Ascending aorta (tissue), 2 donors: ENCODE results near the gene VAT1L. TPM values are rescaled to one million over a fixed set of nuclear protein-coding genes. Genes with fewer than 3 reads are reported as not detected.

Source experiments
- DNase-seq, 2 donors: peaks; one replicate each; pipeline ENCODE4 v3.0.0-alpha.2; 2019; ENCODE audit warnings: low spot score in 2 of 2
- H3K27ac ChIP-seq, 2 donors: fragments of 200-600 bp; sonication (generic); one replicate each; pipeline ENCODE4 v1.5.1; 2016 to 2017; ENCODE audit warnings: mild to moderate bottlenecking in 1 of 2
- H3K27me3 ChIP-seq: fragments of 200-600 bp; sonication (generic); one replicate; pipeline ENCODE4 v1.5.1; 2017
- H3K36me3 ChIP-seq, 2 donors: fragments of 200-600 bp; sonication (generic); one replicate each; pipeline ENCODE4 v1.5.1; 2016
- H3K4me1 ChIP-seq, 2 donors: fragments of 200-600 bp; sonication (generic); one replicate each; pipeline ENCODE4 v1.5.1; 2016 to 2017; ENCODE audit warnings: mild to moderate bottlenecking in 1 of 2
- H3K4me3 ChIP-seq, 2 donors: fragments of 200-600 bp; sonication (generic); one replicate each; pipeline ENCODE4 v1.5.1; 2016 to 2017; ENCODE audit warnings: mild to moderate bottlenecking in 1 of 2
- H3K9me3 ChIP-seq, 2 donors: fragments of 200-600 bp; sonication (generic); one replicate each; pipeline ENCODE4 v1.5.1; 2016
- intact Hi-C: fragments of 100-400 bp; cut with DNase I; formaldehyde crosslinking; loops from one replicate; pipeline ENCODE4 v1.15.1; 2023
- total RNA-seq: library from RNA; depleted of rRNA; stranded (reverse); fragments of >200 nt; gene quantifications from one replicate; pipeline ENCODE4 v1.1.0, GENCODE V29; 2016
- TF ChIP-seq, protein P1 (sequence below), 3 experiments: fragments of 200-600 bp in 2 of 3; fragments of 450-650 bp in 1 of 3; sonication (generic) in 2 of 3; IDR thresholded peaks; one replicate each; pipeline ENCODE4 v1.5.1; 2016 to 2019; ENCODE audit warnings: antibody characterized with exemption in 3 of 3, mild to moderate bottlenecking in 1 of 3, moderate library complexity in 1 of 3

Gene VAT1L
- total RNA-seq, 1 donor from 2014 or later: 12.6 TPM

DNA sequence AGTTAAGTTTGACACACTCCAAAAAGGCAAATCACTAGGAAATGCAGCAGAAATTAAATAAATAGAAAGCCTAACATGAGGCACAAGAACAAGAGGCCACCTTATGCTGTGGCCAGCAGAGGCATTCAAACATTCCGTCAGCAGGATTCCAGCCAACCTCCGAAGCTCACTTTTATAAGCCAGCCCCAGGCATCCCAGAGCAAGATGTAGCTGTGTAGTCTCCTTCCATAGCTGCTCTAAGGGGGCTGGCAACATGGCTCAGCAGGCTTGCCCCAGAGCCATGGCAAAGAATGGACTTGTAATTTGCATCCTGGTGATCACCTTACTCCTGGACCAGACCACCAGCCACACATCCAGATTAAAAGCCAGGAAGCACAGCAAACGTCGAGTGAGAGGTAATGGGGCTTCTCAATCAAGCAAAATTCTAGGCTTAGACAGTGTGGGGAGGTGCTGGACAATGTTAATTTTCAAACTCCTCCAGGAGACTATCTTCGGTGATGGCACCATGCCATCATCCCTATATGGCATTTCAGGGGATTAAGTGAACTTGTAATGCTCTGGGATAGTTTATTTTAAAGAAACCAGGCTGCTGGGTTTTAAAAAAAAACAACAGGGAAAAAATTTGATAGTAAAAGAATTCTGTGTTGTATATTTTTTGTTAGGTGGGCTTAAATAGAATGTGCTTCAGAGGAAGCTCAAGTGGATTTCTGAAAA lies 234.1 kb downstream of the VAT1L start, which contains the start of gene CLEC3A:
Gene CLEC3A (plus strand): TSS at position 202 of the 714 bp plus-strand sequence. CDS start 79 bp downstream, at position 281.
- H3K9me3 ChIP-seq: no peaks in the 10 kb centered on the region
- H3K27ac ChIP-seq: no peak within 1 kb of the TSS
- H3K4me1 ChIP-seq: no peaks in the 10 kb centered on the region
- intact Hi-C loops: no loop called here
- no peaks in the 10 kb centered on the region for H3K36me3 ChIP-seq
- TF ChIP-seq, protein P1, sequence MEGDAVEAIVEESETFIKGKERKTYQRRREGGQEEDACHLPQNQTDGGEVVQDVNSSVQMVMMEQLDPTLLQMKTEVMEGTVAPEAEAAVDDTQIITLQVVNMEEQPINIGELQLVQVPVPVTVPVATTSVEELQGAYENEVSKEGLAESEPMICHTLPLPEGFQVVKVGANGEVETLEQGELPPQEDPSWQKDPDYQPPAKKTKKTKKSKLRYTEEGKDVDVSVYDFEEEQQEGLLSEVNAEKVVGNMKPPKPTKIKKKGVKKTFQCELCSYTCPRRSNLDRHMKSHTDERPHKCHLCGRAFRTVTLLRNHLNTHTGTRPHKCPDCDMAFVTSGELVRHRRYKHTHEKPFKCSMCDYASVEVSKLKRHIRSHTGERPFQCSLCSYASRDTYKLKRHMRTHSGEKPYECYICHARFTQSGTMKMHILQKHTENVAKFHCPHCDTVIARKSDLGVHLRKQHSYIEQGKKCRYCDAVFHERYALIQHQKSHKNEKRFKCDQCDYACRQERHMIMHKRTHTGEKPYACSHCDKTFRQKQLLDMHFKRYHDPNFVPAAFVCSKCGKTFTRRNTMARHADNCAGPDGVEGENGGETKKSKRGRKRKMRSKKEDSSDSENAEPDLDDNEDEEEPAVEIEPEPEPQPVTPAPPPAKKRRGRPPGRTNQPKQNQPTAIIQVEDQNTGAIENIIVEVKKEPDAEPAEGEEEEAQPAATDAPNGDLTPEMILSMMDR (IDR thresholded peaks at IDR 0.05): no peak
- no peak within 1 kb of the TSS for H3K4me3 ChIP-seq
- DNase-seq: no peak
- H3K27me3 ChIP-seq: no peaks in the 10 kb centered on the region

DNA sequence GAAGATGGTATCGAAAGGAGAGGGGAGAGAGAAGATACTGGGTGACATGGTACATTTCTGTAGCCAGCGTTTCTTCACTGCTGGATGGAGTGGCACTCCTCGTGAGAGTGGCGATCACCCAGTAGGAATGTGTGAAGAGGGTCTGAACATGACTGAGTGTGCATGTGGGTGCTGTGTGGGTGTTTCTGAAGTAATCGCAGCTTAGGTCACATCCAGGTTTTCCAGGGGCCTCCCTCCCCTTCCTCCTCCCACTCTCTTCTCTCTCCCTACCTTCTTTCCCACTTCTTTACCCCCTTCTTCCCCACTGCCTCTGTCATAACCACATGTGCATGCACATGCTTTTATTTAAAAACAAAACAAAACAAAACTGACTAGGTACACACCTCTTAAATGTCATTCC lies 235.8 kb downstream of the VAT1L start:
- H3K4me1 ChIP-seq: no peaks in the 10 kb centered on the region
- H3K36me3 ChIP-seq: no peaks in the 10 kb centered on the region
- no peaks in the 10 kb centered on the region for H3K27me3 ChIP-seq
- H3K4me3 ChIP-seq: no peak overlapping the region
- TF ChIP-seq, protein P1 (IDR thresholded peaks at IDR 0.05): no peak
- intact Hi-C loops: no loop called here
- H3K27ac ChIP-seq: no peak overlapping the region
- no peaks in the 10 kb centered on the region for H3K9me3 ChIP-seq
- DNase-seq: no peak

DNA sequence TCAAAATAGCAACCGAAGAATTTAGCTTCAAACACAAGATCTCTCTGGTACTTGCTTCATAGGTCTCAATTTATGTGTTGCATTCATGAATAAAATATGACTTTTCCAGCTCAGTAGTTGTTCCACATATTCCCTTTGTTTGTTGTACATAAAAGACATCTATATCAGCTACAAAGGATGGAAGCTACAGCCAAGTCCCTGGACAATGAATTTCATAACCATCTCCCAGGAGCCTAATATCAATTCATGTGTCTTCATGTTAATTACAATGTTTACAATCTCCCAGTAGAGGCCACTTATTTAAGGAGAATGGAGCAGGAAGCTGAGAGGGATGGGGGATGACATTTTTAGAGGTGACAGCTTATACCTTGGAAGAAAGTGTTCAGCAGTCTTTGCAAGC lies 237.3 kb downstream of the VAT1L start:
- H3K4me1 ChIP-seq: no peaks in the 10 kb centered on the region
- H3K27me3 ChIP-seq: no peaks in the 10 kb centered on the region
- no peak overlapping the region for H3K4me3 ChIP-seq
- no peaks in the 10 kb centered on the region for H3K9me3 ChIP-seq
- DNase-seq: no peak
- H3K27ac ChIP-seq: no peak overlapping the region
- intact Hi-C loops: no loop called here
- TF ChIP-seq, protein P1 (IDR thresholded peaks at IDR 0.05): no peak
- H3K36me3 ChIP-seq: no peaks in the 10 kb centered on the region

DNA sequence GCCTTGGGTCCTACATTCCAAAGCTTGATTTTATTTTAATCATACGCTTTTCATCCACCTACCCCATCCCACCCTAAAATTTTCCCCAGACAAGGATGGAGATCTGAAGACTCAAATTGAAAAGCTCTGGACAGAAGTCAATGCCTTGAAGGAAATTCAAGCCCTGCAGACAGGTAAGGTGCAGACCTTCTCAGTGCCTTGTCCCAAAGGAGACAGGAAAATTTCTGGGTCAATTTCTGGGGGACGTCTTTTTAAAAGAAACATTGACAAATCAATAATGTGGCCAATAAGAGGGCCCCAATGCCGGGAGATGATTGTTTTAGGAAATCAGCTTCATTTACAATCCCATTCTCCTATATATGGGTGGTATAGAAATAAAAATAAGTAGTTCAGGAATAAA lies 239.7 kb downstream of the VAT1L start:
- intact Hi-C loops: no loop called here
- no peak overlapping the region for H3K27ac ChIP-seq
- no peaks in the 10 kb centered on the region for H3K36me3 ChIP-seq
- TF ChIP-seq, protein P1 (IDR thresholded peaks at IDR 0.05): no peak
- DNase-seq: no peak
- no peak overlapping the region for H3K4me3 ChIP-seq
- H3K9me3 ChIP-seq: no peaks in the 10 kb centered on the region
- H3K4me1 ChIP-seq: no peaks in the 10 kb centered on the region
- no peaks in the 10 kb centered on the region for H3K27me3 ChIP-seq

Other genes starting within 250 kb of the VAT1L start
- gene NUDT7, start 66.0 kb upstream of the VAT1L start, total RNA-seq: not detected
- gene CLEC3A, start 234.0 kb downstream of the VAT1L start, total RNA-seq: not detected